GM12878 (cell line): ENCODE data around the gene EEF1A1. TPM values are rescaled to one million over a fixed set of nuclear protein-coding genes. Genes with fewer than 3 reads are reported as not detected.

ENCODE experiments used
- ATAC-seq: fragments of 200-7000 bp; cut with Tn5 transposase; 3 replicates; pipeline ENCODE4 v1.9.1; 2020; ENCODE audit warnings: mild to moderate bottlenecking, moderate library complexity
- BruUV-seq: library from RNA; stranded (reverse); fragments of 400-500 nt; replicated peaks from 2 replicates; lab custom pipeline; 2021; lab: Mats Ljungman, UMichigan
- CTCF ChIA-PET: fragments of 300-600 bp; sonication (Branson Sonifier 250); formaldehyde crosslinking; extraction: SDS; loops from one replicate; lab custom pipeline; 2021; ENCODE audit warnings: inconsistent platforms; lab: Yijun Ruan, JAX
- POLR2A ChIA-PET: fragments of 350-600 bp; formaldehyde crosslinking; extraction: SDS; loops from one replicate; lab custom pipeline; 2021; ENCODE audit warnings: inconsistent platforms; lab: Charles Lee
- RAD21 ChIA-PET: fragments of 300-600 bp; sonication (Branson Sonifier 250); formaldehyde crosslinking; loops from one replicate; lab custom pipeline; 2023; ENCODE audit warnings: antibody characterized with exemption; ENCODE audit not compliant: unreplicated experiment; lab: Charles Lee
- SMC1A ChIA-PET: fragments of 300-600 bp; sonication (Branson Sonifier 250); formaldehyde crosslinking; loops from one replicate; lab custom pipeline; 2023; ENCODE audit not compliant: unreplicated experiment, uncharacterized antibody; lab: Charles Lee
- DNase-seq: peaks from one replicate; pipeline ENCODE4 v3.0.0-alpha.2; 2011; ENCODE audit warnings: low read depth, low spot score
- FAIRE-seq: peaks from 3 replicates; lab custom pipeline; 2011; peaks lifted over from hg19 to GRCh38; lab: Jason Lieb, UNC
- H2AFZ ChIP-seq: 2 replicates; pipeline ENCODE4 v1.6.0; 2011; ENCODE audit warnings: low read depth, low read length, control low read depth; ENCODE audit not compliant: control insufficient read depth
- H3K27ac ChIP-seq: 2 replicates; pipeline ENCODE4 v1.5.1; 2011; ENCODE audit warnings: control low read depth; ENCODE audit not compliant: control insufficient read depth, insufficient read depth
- H3K27me3 ChIP-seq, 2 experiments: replicated peaks in 1 of 2; 2 replicates each; pipeline versions ENCODE4 v1.6.0 to v1.6.1; 2011; ENCODE audit warnings: low read length in 1 of 2; ENCODE audit not compliant: control insufficient read depth in 2 of 2, insufficient read depth in 2 of 2
- H3K36me3 ChIP-seq, 2 experiments: 2 replicates each; pipeline ENCODE4 v1.5.1; 2011; ENCODE audit warnings: low read length in 1 of 2; ENCODE audit not compliant: control insufficient read depth in 2 of 2, insufficient read depth in 2 of 2
- H3K4me1 ChIP-seq: 2 replicates; pipeline ENCODE4 v1.6.1; 2011; ENCODE audit warnings: mild to moderate bottlenecking, low read length, moderate library complexity, mixed read lengths; ENCODE audit not compliant: control insufficient read depth, insufficient read depth
- H3K4me2 ChIP-seq: 2 replicates; pipeline ENCODE4 v1.6.0; 2011; ENCODE audit warnings: control low read depth; ENCODE audit not compliant: control insufficient read depth, insufficient read depth
- H3K4me3 ChIP-seq: fragments of 200-600 bp; sonication (generic); 2 replicates; pipeline ENCODE4 v1.5.1; 2016
- H3K79me2 ChIP-seq: 2 replicates; pipeline ENCODE4 v1.6.0; 2011; ENCODE audit warnings: low read length; ENCODE audit not compliant: control insufficient read depth, insufficient read depth
- H3K9ac ChIP-seq: 2 replicates; pipeline ENCODE4 v1.8.0; 2011; ENCODE audit warnings: low read length, control low read depth, mixed read lengths; ENCODE audit not compliant: control insufficient read depth, insufficient read depth
- H3K9me3 ChIP-seq: replicated peaks from 3 replicates; pipeline ENCODE4 v1.5.1; 2011; ENCODE audit warnings: mild to moderate bottlenecking, low read length; ENCODE audit not compliant: control insufficient read depth, insufficient read depth
- H4K20me1 ChIP-seq: 2 replicates; pipeline ENCODE4 v1.6.0; 2011; ENCODE audit not compliant: control insufficient read depth, insufficient read depth
- BRCA1 ChIP-seq: IDR thresholded peaks from 2 replicates; pipeline ENCODE4 v1.6.1; 2011; ENCODE audit warnings: low read depth, low read length, improper control_type of control experiment
- DPF2 ChIP-seq: fragments of 450-650 bp; IDR thresholded peaks from 2 replicates; pipeline ENCODE4 v1.6.1; 2017; ENCODE audit warnings: mild to moderate bottlenecking
- EED ChIP-seq: sonication (generic); IDR thresholded peaks from 2 replicates; pipeline ENCODE4 v1.6.1; 2016; ENCODE audit warnings: antibody characterized with exemption, low read depth
- IKZF1 ChIP-seq: fragments of 450-650 bp; conservative IDR thresholded peaks from 2 replicates; pipeline ENCODE4 v1.6.1; 2017; ENCODE audit warnings: antibody characterized with exemption, mild to moderate bottlenecking
- MXI1 ChIP-seq: fragments of 150-350 bp; IDR thresholded peaks from 2 replicates; pipeline ENCODE4 v1.6.1; 2011; ENCODE audit warnings: low read depth, mild to moderate bottlenecking, inconsistent platforms, low read length, improper control_type of control experiment
- NFXL1 ChIP-seq: fragments of 450-650 bp; IDR thresholded peaks from 2 replicates; pipeline ENCODE4 v1.6.1; 2017; ENCODE audit warnings: antibody characterized with exemption, mild to moderate bottlenecking, borderline replicate concordance
- YY1 ChIP-seq: IDR thresholded peaks from 2 replicates; pipeline ENCODE4 v1.6.1; 2011; ENCODE audit warnings: low read depth, mild to moderate bottlenecking, low read length
- WGBS: methylation state at CpG from one replicate; pipeline ENCODE4 v1.1.6; 2016; ENCODE audit warnings: low lambda C conversion rate; ENCODE audit not compliant: insufficient replicate concordance, insufficient coverage; ENCODE audit errors: missing lambda C conversion rate; 5-methylcytosine and 5-hydroxymethylcytosine counted together
- in situ Hi-C: fragments of 300-500 bp; cut with MboI; formaldehyde crosslinking; loops from 9 replicates; pipeline ENCODE4 v1.14.3; 2018; ENCODE audit warnings: mixed read lengths
- intact Hi-C: fragments of 100-400 bp; cut with micrococcal nuclease; formaldehyde crosslinking; loops from one replicate; pipeline ENCODE4 v1.14.2; 2022; ENCODE audit not compliant: unreplicated experiment
- polyA plus RNA-seq, 11 experiments: library from polyadenylated mRNA; depleted of rRNA in 4 of 11; unstranded in 6 of 11; stranded (reverse) in 5 of 11; fragments of >200 nt; fragmentation: Nextera tagmentation in 4 of 11; fragmentation: Illumina TruSeq in 1 of 11; extraction: Ambion mirVana in 4 of 11; extraction: Trizol in 1 of 11; gene quantifications; 1 replicate in 1 of 11; 2 replicates in 10 of 11; pipeline versions ENCODE4 v1.2.1 to v1.2.3, GENCODE V29; 2011 to 2016; ENCODE audit warnings: inconsistent platforms in 2 of 11, missing spikeins in 2 of 11, low read depth in 1 of 11
- total RNA-seq, 4 experiments: library from RNA; depleted of rRNA in 3 of 4; stranded (reverse); fragments of >200 nt in 3 of 4; fragmentation: Illumina TruSeq in 1 of 4; extraction: Trizol in 1 of 4; gene quantifications; 2 replicates each; pipeline versions ENCODE4 v1.2.1 to v1.2.3, GENCODE V29; 2013 to 2021
- TF ChIP-seq, protein P1 (sequence below): fragments of 450-650 bp; IDR thresholded peaks from 2 replicates; pipeline ENCODE4 v1.6.1; 2017; ENCODE audit warnings: mild to moderate bottlenecking, moderate library complexity
- TF ChIP-seq, protein P2 (sequence below): IDR thresholded peaks from 2 replicates; pipeline ENCODE4 v1.6.1; 2012; ENCODE audit warnings: low read depth, low read length, improper control_type of control experiment
- TF ChIP-seq, protein P3 (sequence below): IDR thresholded peaks from 2 replicates; pipeline ENCODE4 v1.6.1; 2012; ENCODE audit warnings: low read length, inconsistent platforms

Gene EEF1A1
- total and polyA plus RNA-seq, 10 of the 15 experiments (the other 5 are each of a cell fraction or from before 2014, with no cell fraction given), result 4,214 to 18,090 (median 14,132) TPM

DNA sequence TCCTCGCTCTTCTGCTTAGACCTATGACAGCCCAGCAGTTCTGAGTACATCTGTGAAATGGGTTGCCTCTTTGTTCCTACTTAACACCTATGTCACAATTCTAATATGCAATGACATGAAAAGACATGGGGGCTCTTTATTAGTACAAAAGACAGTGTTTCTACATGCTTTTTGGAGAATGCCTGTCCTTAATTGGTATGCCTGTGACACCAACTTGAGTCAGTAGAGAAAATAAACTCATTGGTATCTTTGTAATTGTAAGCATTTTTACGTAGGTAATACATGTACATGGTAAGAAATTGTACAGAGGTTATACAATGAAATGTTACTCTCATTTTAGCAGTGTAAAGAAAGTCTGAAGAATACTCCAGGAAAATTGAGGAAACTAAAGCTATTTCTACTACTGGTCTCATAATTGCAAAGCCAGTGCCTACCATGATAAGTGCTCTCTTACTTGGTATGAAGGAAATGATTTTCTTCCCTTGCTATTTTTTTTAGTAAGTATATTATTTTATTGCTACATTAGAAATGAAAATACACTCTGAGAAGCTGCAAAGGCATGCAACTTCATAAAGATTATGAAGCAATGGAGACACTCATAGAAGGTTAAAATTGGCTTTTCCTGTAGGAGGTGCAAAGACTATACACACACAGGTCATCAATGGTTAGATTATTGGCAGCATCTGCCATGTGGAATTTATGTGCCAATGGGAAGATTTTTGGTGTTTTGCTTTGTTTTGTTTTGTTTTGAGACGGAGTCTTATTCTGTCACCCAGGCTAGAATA, 4.9 kb upstream of the EEF1A1 start:
- RAD21 ChIA-PET, result no interaction called here
- CTCF ChIA-PET, result interaction anchor here (1.3 to 6.5 kb wide), 6 partner anchors 11 to 85 kb away, joined by 3 to 23 read pairs (median 6); no protein-coding TSS in a partner anchor
- BruUV-seq, result no TSS peak
- 100% methylated on average over 3 of the region's 3 CpGs for WGBS
- intact Hi-C loops (no loop called here), in situ Hi-C loops (no loop called here)
- Histone ChIP-seq H3K9me3 (no peaks in the 10 kb centered on the region), H3K4me1 (peaks cover 6% of the 10 kb centered on the region; the same call in 1 of the 2 replicates), H3K4me3 (no peak overlapping the region), H3K27ac (no peak overlapping the region), H3K4me2 (no peak overlapping the region), H3K36me3 (no peaks in the 10 kb centered on the region), H4K20me1 (no peaks in the 10 kb centered on the region), H3K79me2 (peaks cover 28% of the 10 kb centered on the region), H3K9ac (no peak overlapping the region), H3K27me3 (no peaks in the 10 kb centered on the region), H2AFZ (no peak overlapping the region)
- POLR2A ChIA-PET, result interaction anchor here (0.6 to 6.8 kb wide), 4 partner anchors 11 to 128 kb away, joined by 4 to 52 read pairs (median 6); partner anchors contain the start of gene SLC17A5
- DNase-seq, result no peak
- no peak for ATAC-seq
- TF ChIP-seq, protein P1, sequence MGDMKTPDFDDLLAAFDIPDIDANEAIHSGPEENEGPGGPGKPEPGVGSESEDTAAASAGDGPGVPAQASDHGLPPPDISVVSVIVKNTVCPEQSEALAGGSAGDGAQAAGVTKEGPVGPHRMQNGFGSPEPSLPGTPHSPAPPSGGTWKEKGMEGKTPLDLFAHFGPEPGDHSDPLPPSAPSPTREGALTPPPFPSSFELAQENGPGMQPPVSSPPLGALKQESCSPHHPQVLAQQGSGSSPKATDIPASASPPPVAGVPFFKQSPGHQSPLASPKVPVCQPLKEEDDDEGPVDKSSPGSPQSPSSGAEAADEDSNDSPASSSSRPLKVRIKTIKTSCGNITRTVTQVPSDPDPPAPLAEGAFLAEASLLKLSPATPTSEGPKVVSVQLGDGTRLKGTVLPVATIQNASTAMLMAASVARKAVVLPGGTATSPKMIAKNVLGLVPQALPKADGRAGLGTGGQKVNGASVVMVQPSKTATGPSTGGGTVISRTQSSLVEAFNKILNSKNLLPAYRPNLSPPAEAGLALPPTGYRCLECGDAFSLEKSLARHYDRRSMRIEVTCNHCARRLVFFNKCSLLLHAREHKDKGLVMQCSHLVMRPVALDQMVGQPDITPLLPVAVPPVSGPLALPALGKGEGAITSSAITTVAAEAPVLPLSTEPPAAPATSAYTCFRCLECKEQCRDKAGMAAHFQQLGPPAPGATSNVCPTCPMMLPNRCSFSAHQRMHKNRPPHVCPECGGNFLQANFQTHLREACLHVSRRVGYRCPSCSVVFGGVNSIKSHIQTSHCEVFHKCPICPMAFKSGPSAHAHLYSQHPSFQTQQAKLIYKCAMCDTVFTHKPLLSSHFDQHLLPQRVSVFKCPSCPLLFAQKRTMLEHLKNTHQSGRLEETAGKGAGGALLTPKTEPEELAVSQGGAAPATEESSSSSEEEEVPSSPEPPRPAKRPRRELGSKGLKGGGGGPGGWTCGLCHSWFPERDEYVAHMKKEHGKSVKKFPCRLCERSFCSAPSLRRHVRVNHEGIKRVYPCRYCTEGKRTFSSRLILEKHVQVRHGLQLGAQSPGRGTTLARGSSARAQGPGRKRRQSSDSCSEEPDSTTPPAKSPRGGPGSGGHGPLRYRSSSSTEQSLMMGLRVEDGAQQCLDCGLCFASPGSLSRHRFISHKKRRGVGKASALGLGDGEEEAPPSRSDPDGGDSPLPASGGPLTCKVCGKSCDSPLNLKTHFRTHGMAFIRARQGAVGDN, result no peak
- TF ChIP-seq, protein P2, sequence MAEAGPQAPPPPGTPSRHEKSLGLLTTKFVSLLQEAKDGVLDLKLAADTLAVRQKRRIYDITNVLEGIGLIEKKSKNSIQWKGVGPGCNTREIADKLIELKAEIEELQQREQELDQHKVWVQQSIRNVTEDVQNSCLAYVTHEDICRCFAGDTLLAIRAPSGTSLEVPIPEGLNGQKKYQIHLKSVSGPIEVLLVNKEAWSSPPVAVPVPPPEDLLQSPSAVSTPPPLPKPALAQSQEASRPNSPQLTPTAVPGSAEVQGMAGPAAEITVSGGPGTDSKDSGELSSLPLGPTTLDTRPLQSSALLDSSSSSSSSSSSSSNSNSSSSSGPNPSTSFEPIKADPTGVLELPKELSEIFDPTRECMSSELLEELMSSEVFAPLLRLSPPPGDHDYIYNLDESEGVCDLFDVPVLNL, result no peak
- no peak for TF ChIP-seq EED
- no peak for TF ChIP-seq BRCA1
- TF ChIP-seq YY1, result no peak
- TF ChIP-seq DPF2, result no peak
- no peak for TF ChIP-seq MXI1
- no peak for TF ChIP-seq IKZF1
- TF ChIP-seq, protein P3, sequence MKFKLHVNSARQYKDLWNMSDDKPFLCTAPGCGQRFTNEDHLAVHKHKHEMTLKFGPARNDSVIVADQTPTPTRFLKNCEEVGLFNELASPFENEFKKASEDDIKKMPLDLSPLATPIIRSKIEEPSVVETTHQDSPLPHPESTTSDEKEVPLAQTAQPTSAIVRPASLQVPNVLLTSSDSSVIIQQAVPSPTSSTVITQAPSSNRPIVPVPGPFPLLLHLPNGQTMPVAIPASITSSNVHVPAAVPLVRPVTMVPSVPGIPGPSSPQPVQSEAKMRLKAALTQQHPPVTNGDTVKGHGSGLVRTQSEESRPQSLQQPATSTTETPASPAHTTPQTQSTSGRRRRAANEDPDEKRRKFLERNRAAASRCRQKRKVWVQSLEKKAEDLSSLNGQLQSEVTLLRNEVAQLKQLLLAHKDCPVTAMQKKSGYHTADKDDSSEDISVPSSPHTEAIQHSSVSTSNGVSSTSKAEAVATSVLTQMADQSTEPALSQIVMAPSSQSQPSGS, result no peak
- TF ChIP-seq NFXL1, result no peak
- FAIRE-seq, result no peak
- SMC1A ChIA-PET, result interaction anchor here (1.1 to 1.6 kb wide), 2 partner anchors 55 to 60 kb away, joined by 3 to 7 read pairs; no protein-coding TSS in a partner anchor
